Heart right ventricle (tissue), 16 donors: ENCODE data around the gene HES7. TPM values are rescaled to one million over a fixed set of nuclear protein-coding genes. Genes with fewer than 3 reads are reported as not detected.

Source experiments
- ATAC-seq, 8 donors: fragments of 200-7000 bp; cut with Tn5 transposase; one replicate each; pipeline ENCODE4 v1.9.1; 2020; ENCODE audit warnings: mild to moderate bottlenecking in 8 of 8, moderate library complexity in 8 of 8, moderate number of reproducible peaks in 1 of 8
- DNase-seq, 2 donors: peaks; one replicate each; pipeline ENCODE4 v3.0.0-alpha.2; 2020
- H3K27ac ChIP-seq, 10 donors: fragments of 200-600 bp; sonication (generic) in 2 of 10; one replicate each; pipeline versions ENCODE4 v1.5.0 to v1.8.0; 2020 to 2022; ENCODE audit warnings: mild to moderate bottlenecking in 3 of 10
- H3K27me3 ChIP-seq, 7 donors: fragments of 200-600 bp; one replicate each; pipeline ENCODE4 v1.8.0; 2021 to 2022; ENCODE audit warnings: mild to moderate bottlenecking in 2 of 7
- H3K36me3 ChIP-seq, 9 donors: fragments of 200-600 bp; sonication (generic) in 1 of 9; one replicate each; pipeline versions ENCODE4 v1.5.0 to v1.8.0; 2020 to 2022; ENCODE audit warnings: mild to moderate bottlenecking in 2 of 9
- H3K4me1 ChIP-seq, 9 donors: fragments of 200-600 bp; sonication (generic) in 1 of 9; one replicate each; pipeline versions ENCODE4 v1.5.0 to v1.8.0; 2020 to 2022; ENCODE audit warnings: mild to moderate bottlenecking in 4 of 9
- H3K4me3 ChIP-seq, 10 donors: fragments of 200-600 bp; sonication (generic) in 2 of 10; one replicate each; pipeline versions ENCODE4 v1.5.0 to v1.8.0; 2020 to 2022; ENCODE audit warnings: mild to moderate bottlenecking in 7 of 10, moderate library complexity in 2 of 10
- H3K9me3 ChIP-seq, 11 donors: fragments of 200-600 bp in 10 of 11; sonication (generic) in 2 of 11; one replicate each; pipeline versions ENCODE4 v1.5.0 to v1.8.0; 2013 to 2022; ENCODE audit warnings: mild to moderate bottlenecking in 2 of 11, control low read depth in 1 of 11, moderate library complexity in 1 of 11
- WGBS, 2 donors: extraction: QIAGEN DNeasy Blood & Tissue Kit; methylation state at CpG; one replicate each; pipeline ENCODE4 v1.1.7; 2013; ENCODE audit warnings: inconsistent platforms in 1 of 2; 5-methylcytosine and 5-hydroxymethylcytosine counted together
- intact Hi-C, 10 donors: fragments of 100-400 bp; cut with DNase I; formaldehyde crosslinking; loops; one replicate each; pipeline versions ENCODE4 v1.11.1 to v1.14.2; 2022
- microRNA-seq, 2 donors: library from miRNA; unstranded; fragments of <30 nt; microRNA quantifications; one replicate each; pipeline ENCODE4 v1.2.0, GENCODE V29; 2021
- polyA plus RNA-seq, 2 donors: library from polyadenylated mRNA; stranded (reverse); fragments of 200-250 nt; gene quantifications; one replicate each; pipeline ENCODE4 v1.2.3, GENCODE V29; 2013
- total RNA-seq, 10 donors: library from RNA; stranded (reverse); fragmentation: NEBNext Ultra II Directional in 3 of 10; extraction: Animal tissue kit (Norgen Biotek cat#: 25700) in 3 of 10; gene quantifications; one replicate each; pipeline versions ENCODE4 v1.2.1 to v1.2.4, GENCODE V29; 2021 to 2023
- TF ChIP-seq, protein P1 (sequence below), 9 donors: fragments of 200-600 bp; sonication (generic) in 2 of 9; IDR thresholded peaks; one replicate each; pipeline versions ENCODE4 v1.5.0 to v1.8.0; 2021 to 2022; ENCODE audit warnings: antibody characterized with exemption in 9 of 9, mild to moderate bottlenecking in 5 of 9, moderate library complexity in 1 of 9
- donor health status: Arrhythmogenic right ventricular cardiomyopathy.
- donor health status: ischemic (EF 13 %, LVEDD 7.1; RV severe dilation, severe dysfunction).
- donor health status: healthy with polysubstance abuse.
- donor health status: DM: no; HTN: yes; CAD: no.
- donor health status: DM: no; HTN: no; CAD: no.
- donor health status: ischemic (EF 25% LVEDD 6.9; RV normal size, moderate dysfunction).
- donor health status: ischemic (EF 25% LVEDD 5.7; RV mildly dilated, moderate dysfunction).
- donor health status: healthy.
- donor health status: DM: yes; HTN: yes; CAD: no.
- donor health status: Ischemic cardiomyopathy.
- donor health status: ischemic (EF 35%, LVEDD 5.7; RV mildly dilated, moderate dysfunction).
- donor health status: nonischemic (EF 11% LVEDD 7.7; RV severe dilation, severe dysfunction).
- donor health status: DM: yes; HTN: yes; CAD: no.
- donor health status: PGD.
- donor health status: ischemic (EF 29% LVEDD 5.4; RV normal size, mild dysfunction).
- donor health status: nonischemic (EF 23%, LVEDD 6.1; RV moderate dilation, normal function).

The HES7 gene
- total and polyA plus RNA-seq, 12 donors: 0.17 to 1.5 (median 0.42) TPM; not detected in 5

- peak overlapping the region in 6 of 10 donors; percentile 8 to 30 (median 17) for H3K4me3 ChIP-seq
- H3K27ac ChIP-seq: no peak overlapping the region
- 2 to 3% methylated on average over 40 of the region's 40 CpGs for WGBS, 2 donors
- no peak for DNase-seq
- peaks cover 6 to 77% (median 73%) of the 10 kb centered on the region in 7 donors for H3K27me3 ChIP-seq
- intact Hi-C loops: loop anchor here in 1 of 10 donors (5.0 kb wide), 1 partner anchor 224 kb away; the partner anchor contains the start of gene SLC25A35
- TF ChIP-seq, protein P1, sequence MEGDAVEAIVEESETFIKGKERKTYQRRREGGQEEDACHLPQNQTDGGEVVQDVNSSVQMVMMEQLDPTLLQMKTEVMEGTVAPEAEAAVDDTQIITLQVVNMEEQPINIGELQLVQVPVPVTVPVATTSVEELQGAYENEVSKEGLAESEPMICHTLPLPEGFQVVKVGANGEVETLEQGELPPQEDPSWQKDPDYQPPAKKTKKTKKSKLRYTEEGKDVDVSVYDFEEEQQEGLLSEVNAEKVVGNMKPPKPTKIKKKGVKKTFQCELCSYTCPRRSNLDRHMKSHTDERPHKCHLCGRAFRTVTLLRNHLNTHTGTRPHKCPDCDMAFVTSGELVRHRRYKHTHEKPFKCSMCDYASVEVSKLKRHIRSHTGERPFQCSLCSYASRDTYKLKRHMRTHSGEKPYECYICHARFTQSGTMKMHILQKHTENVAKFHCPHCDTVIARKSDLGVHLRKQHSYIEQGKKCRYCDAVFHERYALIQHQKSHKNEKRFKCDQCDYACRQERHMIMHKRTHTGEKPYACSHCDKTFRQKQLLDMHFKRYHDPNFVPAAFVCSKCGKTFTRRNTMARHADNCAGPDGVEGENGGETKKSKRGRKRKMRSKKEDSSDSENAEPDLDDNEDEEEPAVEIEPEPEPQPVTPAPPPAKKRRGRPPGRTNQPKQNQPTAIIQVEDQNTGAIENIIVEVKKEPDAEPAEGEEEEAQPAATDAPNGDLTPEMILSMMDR (IDR thresholded peaks at IDR 0.05): no peak
- peaks cover 0 to 37% (median 19%) of the 10 kb centered on the region in 9 donors for H3K4me1 ChIP-seq
- ATAC-seq: peak in 6 of 8 donors; percentile 10 to 50 (median 36)
- no peaks in the 10 kb centered on the region for H3K9me3 ChIP-seq
- no peaks in the 10 kb centered on the region for H3K36me3 ChIP-seq
Measured at GRCh38 chr17:8072729-8073461, 51.0 kb downstream of the HES7 start.

GRCh38 chr17:8072341-8072728 is 51.6 kb downstream of the HES7 start:
- no peaks in the 10 kb centered on the region for H3K9me3 ChIP-seq
- intact Hi-C loops: loop anchor here in 1 of 10 donors (5.0 kb wide), 1 partner anchor 225 kb away; the partner anchor contains the start of gene SLC25A35
- H3K4me1 ChIP-seq: peaks cover 0 to 37% (median 19%) of the 10 kb centered on the region in 9 donors
- H3K27me3 ChIP-seq: peaks cover 6 to 74% (median 68%) of the 10 kb centered on the region in 7 donors
- TF ChIP-seq, protein P1 (IDR thresholded peaks at IDR 0.05): no peak
- peak overlapping the region in 3 of 10 donors; percentile 8 to 30 (median 27) for H3K4me3 ChIP-seq
- DNase-seq (no peak), ATAC-seq (no peak)
- WGBS, 2 donors: 10 to 12% methylated on average over 28 of the region's 28 CpGs
- no peak overlapping the region for H3K27ac ChIP-seq
- H3K36me3 ChIP-seq: no peaks in the 10 kb centered on the region

DNA sequence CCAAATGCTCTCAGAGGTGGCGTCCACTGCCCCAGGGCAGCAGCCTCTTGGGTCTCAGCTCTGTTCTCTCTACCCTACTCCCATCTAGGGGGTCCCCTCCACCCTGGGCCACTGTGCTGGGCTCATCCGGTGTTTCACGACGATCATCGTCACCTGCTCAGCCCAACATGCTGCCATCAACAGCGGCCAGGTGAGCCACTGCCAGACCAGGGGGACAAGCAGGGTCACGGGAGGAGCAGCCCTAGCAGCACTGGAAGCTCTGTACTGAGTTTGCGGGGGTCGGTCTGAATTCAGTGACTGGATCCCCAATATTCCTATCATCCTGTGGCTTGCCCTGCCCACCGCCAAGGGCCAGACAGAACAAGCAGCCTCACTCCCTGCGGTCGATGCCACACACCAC is 52.4 kb downstream of the HES7 start:
- ATAC-seq (no peak), DNase-seq (no peak)
- Histone ChIP-seq H3K4me3 (no peak overlapping the region), H3K27me3 (peaks cover 6 to 66% (median 60%) of the 10 kb centered on the region in 7 donors), H3K27ac (no peak overlapping the region), H3K4me1 (peaks cover 0 to 37% (median 19%) of the 10 kb centered on the region in 9 donors), H3K36me3 (no peaks in the 10 kb centered on the region), H3K9me3 (no peaks in the 10 kb centered on the region)
- WGBS, 2 donors: 88 to 94% methylated on average over 12 of the region's 12 CpGs
- TF ChIP-seq, protein P1 (IDR thresholded peaks at IDR 0.05): no peak
- intact Hi-C loops: loop anchor here in 1 of 10 donors (5.0 kb wide), 1 partner anchor 226 kb away; the partner anchor contains the start of gene SLC25A35

Small RNA genes lying within 50 kb of the gene (microRNA-seq; reads per million reads assigned to microRNA genes)
- gene MIR4314: 0 to 0.51 reads per million in 2 donors
- 0 to 1.0 reads per million in 2 donors for gene MIR6883

Other genes with a start within 250 kb of the HES7 start
- gene CHD3, start 235.3 kb downstream of the HES7 start, total RNA-seq: 10 to 100 TPM in 5 of 10 donors, 1 to 10 TPM in 5; 8.2 to 22.0 (median 10.4) TPM
- gene CHD3, start 235.3 kb downstream of the HES7 start, polyA plus RNA-seq: 10 to 100 TPM; 13.7 to 29.0 TPM
- gene RNF227, start 207.8 kb downstream of the HES7 start, total RNA-seq: 1 to 10 TPM in 2 of 10 donors, under 1 TPM in 8; 0.15 to 1.6 (median 0.90) TPM
- gene RNF227, start 207.8 kb downstream of the HES7 start, polyA plus RNA-seq: 1 to 10 TPM; 1.5 to 1.9 TPM
- under 1 TPM; 0.11 to 0.72 (median 0.31) TPM for gene KCNAB3, start 194.2 kb downstream of the HES7 start, total RNA-seq
- gene KCNAB3, start 194.2 kb downstream of the HES7 start, polyA plus RNA-seq: 1 to 10 TPM in 1 of 2 donors, under 1 TPM in 1; 0.49 to 1.5 TPM
- 100 to 1,000 TPM; 104 to 166 (median 121) TPM for gene TRAPPC1, start 192.2 kb downstream of the HES7 start, total RNA-seq
- gene TRAPPC1, start 192.2 kb downstream of the HES7 start, polyA plus RNA-seq: 100 to 1,000 TPM; 136 to 138 TPM
- gene CNTROB, start 191.9 kb downstream of the HES7 start, total RNA-seq: 10 to 100 TPM in 7 of 10 donors, 1 to 10 TPM in 3; 7.8 to 14.4 (median 10.7) TPM
- 10 to 100 TPM; 11.1 to 19.8 TPM for gene CNTROB, start 191.9 kb downstream of the HES7 start, polyA plus RNA-seq
- under 1 TPM in 6 of 10 donors, not detected in 4; 0.06 to 0.69 (median 0.36) TPM for gene GUCY2D, start 121.5 kb downstream of the HES7 start, total RNA-seq
- not detected for gene GUCY2D, start 121.5 kb downstream of the HES7 start, polyA plus RNA-seq
- under 1 TPM in 4 of 10 donors, not detected in 6; 0.10 to 0.76 (median 0.15) TPM for gene ALOX15B, start 85.0 kb downstream of the HES7 start, total RNA-seq
- 1 to 10 TPM in 1 of 2 donors, under 1 TPM in 1; 0.37 to 1.3 TPM for gene ALOX15B, start 85.0 kb downstream of the HES7 start, polyA plus RNA-seq
- gene ALOX12B, start 36.4 kb downstream of the HES7 start, total RNA-seq: not detected
- gene ALOX12B, start 36.4 kb downstream of the HES7 start, polyA plus RNA-seq: not detected
- not detected for gene ALOXE3, start 5.6 kb downstream of the HES7 start, total RNA-seq
- under 1 TPM in 1 of 2 donors, not detected in 1; 0.09 TPM for gene ALOXE3, start 5.6 kb downstream of the HES7 start, polyA plus RNA-seq
- 100 to 1,000 TPM in 6 of 10 donors, 10 to 100 TPM in 4; 37.4 to 154 (median 112) TPM for gene PER1, start 28.3 kb upstream of the HES7 start, total RNA-seq
- gene PER1, start 28.3 kb upstream of the HES7 start, polyA plus RNA-seq: 100 to 1,000 TPM; 112 to 135 TPM
- 10 to 100 TPM; 46.8 to 67.8 (median 62.7) TPM for gene VAMP2, start 38.8 kb upstream of the HES7 start, total RNA-seq
- 10 to 100 TPM; 49.0 to 54.3 TPM for gene VAMP2, start 38.8 kb upstream of the HES7 start, polyA plus RNA-seq
- 10 to 100 TPM in 1 of 10 donors, 1 to 10 TPM in 9; 5.2 to 15.2 (median 7.3) TPM for gene TMEM107, start 52.3 kb upstream of the HES7 start, total RNA-seq
- gene TMEM107, start 52.3 kb upstream of the HES7 start, polyA plus RNA-seq: 1 to 10 TPM; 4.5 to 7.8 TPM
- gene BORCS6, start 66.1 kb upstream of the HES7 start, total RNA-seq: 1 to 10 TPM; 5.3 to 9.4 (median 7.7) TPM
- 10 to 100 TPM in 1 of 2 donors, 1 to 10 TPM in 1; 4.2 to 13.8 TPM for gene BORCS6, start 66.1 kb upstream of the HES7 start, polyA plus RNA-seq
- 1 to 10 TPM in 3 of 10 donors, under 1 TPM in 2, not detected in 5; 0.38 to 6.4 (median 1.0) TPM for gene AURKB, start 86.5 kb upstream of the HES7 start, total RNA-seq
- gene AURKB, start 86.5 kb upstream of the HES7 start, polyA plus RNA-seq: 1 to 10 TPM in 1 of 2 donors, under 1 TPM in 1; 0.38 to 1.5 TPM
- gene CTC1, start 124.0 kb upstream of the HES7 start, total RNA-seq: 10 to 100 TPM; 12.5 to 19.8 (median 14.8) TPM
- 10 to 100 TPM in 1 of 2 donors, 1 to 10 TPM in 1; 5.9 to 19.3 TPM for gene CTC1, start 124.0 kb upstream of the HES7 start, polyA plus RNA-seq
- 10 to 100 TPM in 9 of 10 donors, 1 to 10 TPM in 1; 9.6 to 17.9 (median 13.7) TPM for gene PFAS, start 125.2 kb upstream of the HES7 start, total RNA-seq
- gene PFAS, start 125.2 kb upstream of the HES7 start, polyA plus RNA-seq: 10 to 100 TPM in 1 of 2 donors, 1 to 10 TPM in 1; 8.6 to 11.2 TPM
- gene RANGRF, start 164.6 kb upstream of the HES7 start, total RNA-seq: 10 to 100 TPM; 20.7 to 28.2 (median 24.4) TPM
- 10 to 100 TPM; 32.3 to 53.5 TPM for gene RANGRF, start 164.6 kb upstream of the HES7 start, polyA plus RNA-seq
- 1 to 10 TPM; 1.5 to 4.5 (median 2.3) TPM for gene SLC25A35, start 171.3 kb upstream of the HES7 start, total RNA-seq
- gene SLC25A35, start 171.3 kb upstream of the HES7 start, polyA plus RNA-seq: 1 to 10 TPM; 2.4 to 6.8 TPM
- gene ARHGEF15, start 186.1 kb upstream of the HES7 start, total RNA-seq: 10 to 100 TPM; 13.5 to 30.6 (median 19.4) TPM
- 10 to 100 TPM; 11.1 to 32.7 TPM for gene ARHGEF15, start 186.1 kb upstream of the HES7 start, polyA plus RNA-seq
- gene ODF4, start 215.7 kb upstream of the HES7 start, total RNA-seq: not detected
- gene ODF4, start 215.7 kb upstream of the HES7 start, polyA plus RNA-seq: not detected